Epithelial cell of esophagus (primary cell): ENCODE measurements around the gene KCND1.
"Not testable (repeated sequence)": the region's sequence is repeated elsewhere in the genome, so short reads cannot be mapped to it uniquely, and the experiment has no call there.

Experiments
- DNase-seq: peaks from one replicate; pipeline ENCODE4 v3.0.0; 2010; ENCODE audit warnings: low read depth
- H3K4me3 ChIP-seq: 2 replicates; pipeline ENCODE4 v1.5.1; 2011; ENCODE audit warnings: mild to moderate bottlenecking, low read length, control low read depth
- TF ChIP-seq, protein P1 (sequence below): IDR thresholded peaks from 2 replicates; pipeline ENCODE4 v1.5.1; 2011; ENCODE audit warnings: low read depth, mild to moderate bottlenecking, low read length, control low read depth, inconsistent platforms; ENCODE audit not compliant: insufficient read depth; ENCODE audit errors: missing control alignments

Gene KCND1

DNA sequence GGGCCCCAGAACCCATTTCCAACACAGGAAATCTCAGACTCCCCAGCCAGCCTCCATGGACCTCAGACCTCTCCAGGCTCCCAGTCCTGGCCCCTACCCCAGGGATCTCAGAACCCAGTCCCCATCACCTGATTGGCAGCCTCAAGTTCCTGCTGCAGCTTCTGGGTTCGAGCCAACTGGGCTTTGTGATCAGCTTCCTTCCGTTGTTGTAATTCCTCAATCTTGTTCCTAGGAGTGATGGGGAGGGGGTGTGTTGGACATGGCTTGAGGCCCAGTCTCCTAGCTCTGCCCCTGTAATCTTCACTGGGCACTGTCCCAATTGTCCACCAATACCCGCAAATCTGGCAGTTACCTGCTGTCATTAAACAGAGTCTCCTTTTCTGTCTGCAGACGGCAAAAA lies 17.8 kb upstream of the KCND1 start:
- TF ChIP-seq, protein P1, sequence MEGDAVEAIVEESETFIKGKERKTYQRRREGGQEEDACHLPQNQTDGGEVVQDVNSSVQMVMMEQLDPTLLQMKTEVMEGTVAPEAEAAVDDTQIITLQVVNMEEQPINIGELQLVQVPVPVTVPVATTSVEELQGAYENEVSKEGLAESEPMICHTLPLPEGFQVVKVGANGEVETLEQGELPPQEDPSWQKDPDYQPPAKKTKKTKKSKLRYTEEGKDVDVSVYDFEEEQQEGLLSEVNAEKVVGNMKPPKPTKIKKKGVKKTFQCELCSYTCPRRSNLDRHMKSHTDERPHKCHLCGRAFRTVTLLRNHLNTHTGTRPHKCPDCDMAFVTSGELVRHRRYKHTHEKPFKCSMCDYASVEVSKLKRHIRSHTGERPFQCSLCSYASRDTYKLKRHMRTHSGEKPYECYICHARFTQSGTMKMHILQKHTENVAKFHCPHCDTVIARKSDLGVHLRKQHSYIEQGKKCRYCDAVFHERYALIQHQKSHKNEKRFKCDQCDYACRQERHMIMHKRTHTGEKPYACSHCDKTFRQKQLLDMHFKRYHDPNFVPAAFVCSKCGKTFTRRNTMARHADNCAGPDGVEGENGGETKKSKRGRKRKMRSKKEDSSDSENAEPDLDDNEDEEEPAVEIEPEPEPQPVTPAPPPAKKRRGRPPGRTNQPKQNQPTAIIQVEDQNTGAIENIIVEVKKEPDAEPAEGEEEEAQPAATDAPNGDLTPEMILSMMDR: no peak
- H3K4me3 ChIP-seq: no peak overlapping the region
- no peak for DNase-seq

DNA sequence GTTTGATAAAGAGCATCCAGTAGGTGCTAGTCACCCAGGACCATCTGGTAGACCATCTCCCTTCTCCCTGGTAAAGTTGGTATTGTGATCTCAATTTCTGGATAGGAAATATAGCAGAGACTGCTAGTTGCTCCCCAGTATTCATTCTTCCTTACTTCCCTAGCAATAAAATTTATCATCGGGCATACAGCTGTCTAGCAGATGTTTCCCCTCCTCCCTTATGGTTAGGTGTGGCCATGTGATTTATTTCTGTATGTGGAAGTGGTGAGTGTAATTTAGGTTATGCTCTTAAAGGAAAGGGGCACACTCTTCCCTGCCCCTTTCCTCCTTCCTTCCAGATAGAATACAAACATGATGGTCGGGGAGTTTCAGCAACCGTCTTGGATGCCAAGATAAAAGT lies 12.3 kb upstream of the KCND1 start:
- DNase-seq: no peak
- TF ChIP-seq, protein P1: no peak
- H3K4me3 ChIP-seq: no peak overlapping the region

DNA sequence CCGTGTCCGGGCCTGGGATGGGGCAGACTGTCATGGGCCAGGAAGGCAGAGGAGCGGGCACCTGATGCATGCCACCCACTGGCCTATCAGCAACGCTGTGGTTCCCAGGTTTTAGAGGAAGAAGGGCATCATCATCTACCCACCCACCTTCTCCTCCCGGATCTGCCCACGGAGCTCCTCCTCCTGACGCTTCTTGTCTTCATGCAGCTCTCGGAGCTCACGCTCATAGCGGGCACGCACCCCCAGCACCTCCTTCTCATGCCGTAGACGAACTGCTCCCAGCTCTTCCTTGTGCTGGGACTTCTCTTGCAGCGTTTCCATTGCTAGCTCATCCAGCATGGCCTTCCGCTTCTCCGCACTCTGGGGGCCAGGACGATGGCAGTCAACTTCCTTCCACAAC lies 11.4 kb upstream of the KCND1 start:
- TF ChIP-seq, protein P1: no peak
- DNase-seq: no peak
- H3K4me3 ChIP-seq: no peak overlapping the region

DNA sequence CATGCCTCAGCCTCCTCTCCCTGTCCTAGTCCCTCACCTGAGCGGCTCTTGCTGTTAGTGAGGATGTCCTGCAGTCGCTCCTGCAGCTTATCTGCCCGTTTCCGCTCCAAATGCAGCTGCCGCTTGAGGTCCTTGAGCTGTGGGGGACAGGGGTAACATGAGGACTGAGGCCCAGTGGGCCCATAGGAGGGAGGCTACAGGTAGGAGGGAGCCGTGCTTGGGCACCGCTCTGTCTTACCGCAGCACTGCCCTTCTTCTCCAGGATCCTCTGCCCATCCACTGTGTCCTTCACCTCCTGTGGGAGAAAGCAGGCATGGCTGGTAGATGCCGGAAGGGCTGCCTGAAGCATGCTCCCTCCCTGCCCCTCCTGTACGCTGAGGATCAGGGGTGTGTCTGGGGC lies 9.5 kb upstream of the KCND1 start:
- no peak for DNase-seq
- TF ChIP-seq, protein P1: no peak
- no peak overlapping the region for H3K4me3 ChIP-seq

DNA sequence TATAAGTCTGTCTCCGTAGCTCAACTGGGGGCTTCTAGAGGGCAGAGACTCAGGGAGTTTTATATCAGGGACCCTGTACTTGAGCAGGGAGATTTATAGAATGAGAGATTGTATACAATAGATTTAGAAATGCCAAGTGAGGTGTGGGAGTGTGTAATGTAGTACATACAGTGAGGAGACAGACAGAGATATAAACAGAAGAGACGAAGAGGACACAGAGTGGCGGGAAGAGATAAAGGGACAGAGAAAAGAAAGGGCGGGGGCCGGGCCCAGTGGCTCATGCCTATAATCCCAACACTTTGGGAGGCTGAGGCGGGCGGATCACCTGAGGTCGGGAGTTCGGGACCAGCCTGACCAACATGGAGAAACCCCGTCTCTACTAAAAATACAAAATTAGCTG lies 8.7 kb upstream of the KCND1 start:
- DNase-seq, H3K4me3 ChIP-seq: not testable (repeated sequence)

DNA sequence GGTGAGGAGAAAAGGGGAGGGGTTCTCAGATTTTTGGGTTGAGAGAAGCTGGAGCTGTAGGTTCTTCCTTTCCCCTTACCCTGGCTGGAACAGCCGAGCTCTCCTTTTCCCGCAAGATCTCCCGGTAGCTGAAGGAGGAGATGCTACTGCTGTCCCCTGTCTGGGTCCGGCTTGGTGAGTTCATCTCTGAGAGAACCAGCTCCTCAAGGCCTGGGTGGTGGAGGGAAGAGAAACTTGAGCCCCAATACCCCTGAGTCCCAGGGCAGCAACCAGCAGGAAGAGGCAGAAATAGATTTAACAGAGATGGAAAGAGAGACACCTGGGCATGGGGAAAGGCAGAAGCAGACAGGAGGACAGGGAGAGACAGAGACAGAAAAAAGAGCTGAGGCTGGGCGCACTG lies 6.6 kb upstream of the KCND1 start:
- H3K4me3 ChIP-seq: no peak overlapping the region
- TF ChIP-seq, protein P1: no peak
- DNase-seq: no peak

DNA sequence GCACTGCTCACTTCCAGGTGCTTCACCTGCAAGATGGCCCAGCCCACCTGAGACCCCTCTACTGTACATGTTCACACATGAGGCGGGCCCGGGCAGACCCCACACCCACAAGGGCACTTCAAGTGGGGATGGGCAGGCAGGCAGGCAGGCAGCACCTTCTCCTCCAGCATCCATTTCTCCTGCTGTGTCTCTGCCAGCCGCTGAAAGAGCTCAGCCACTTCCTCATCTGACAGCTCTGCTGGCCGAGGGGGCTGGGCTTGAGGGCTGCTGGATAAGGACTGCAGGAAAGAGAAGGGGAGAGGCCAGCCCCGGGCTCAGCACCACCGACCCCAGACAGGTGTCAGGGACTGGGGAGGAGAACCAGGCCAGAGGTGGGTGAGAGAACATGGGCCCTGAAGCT lies 4.4 kb upstream of the KCND1 start:
- TF ChIP-seq, protein P1: no peak
- DNase-seq: no peak
- H3K4me3 ChIP-seq: no peak overlapping the region

DNA sequence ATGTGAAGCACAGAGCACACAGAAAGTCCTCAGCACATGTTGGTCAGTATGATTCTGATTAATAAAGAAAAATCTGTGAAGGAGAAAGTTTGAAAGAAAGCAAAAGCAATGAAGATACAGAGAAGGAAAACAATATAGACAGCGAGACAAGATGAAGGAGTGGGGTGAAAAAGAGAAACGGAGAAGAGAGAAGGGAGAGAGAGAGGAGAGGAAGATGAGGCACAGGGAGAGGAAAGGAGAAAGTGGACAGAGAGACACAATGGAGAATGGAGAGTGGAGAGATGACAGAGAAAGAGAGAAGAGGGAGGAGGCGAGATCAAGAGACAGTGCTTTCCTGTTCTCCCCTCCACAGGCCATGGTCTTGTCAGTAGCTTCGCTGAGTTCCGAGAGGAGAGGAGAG lies 3.9 kb upstream of the KCND1 start:
- DNase-seq: no peak
- no peak overlapping the region for H3K4me3 ChIP-seq
- TF ChIP-seq, protein P1: no peak
